SW480 (cell line): ENCODE results near the gene GPR45.
A peak's percentile ranks its signal among the peaks of the same experiment; 100 is the strongest.
"Not testable (repeated sequence)": the region's sequence is repeated elsewhere in the genome, so short reads cannot be mapped to it uniquely, and the experiment has no call there.

Experiments used
- DNase-seq: peaks from one replicate; pipeline ENCODE4 v3.0.0-alpha.2; 2016; ENCODE audit warnings: low spot score

GPR45 gene

DNA sequence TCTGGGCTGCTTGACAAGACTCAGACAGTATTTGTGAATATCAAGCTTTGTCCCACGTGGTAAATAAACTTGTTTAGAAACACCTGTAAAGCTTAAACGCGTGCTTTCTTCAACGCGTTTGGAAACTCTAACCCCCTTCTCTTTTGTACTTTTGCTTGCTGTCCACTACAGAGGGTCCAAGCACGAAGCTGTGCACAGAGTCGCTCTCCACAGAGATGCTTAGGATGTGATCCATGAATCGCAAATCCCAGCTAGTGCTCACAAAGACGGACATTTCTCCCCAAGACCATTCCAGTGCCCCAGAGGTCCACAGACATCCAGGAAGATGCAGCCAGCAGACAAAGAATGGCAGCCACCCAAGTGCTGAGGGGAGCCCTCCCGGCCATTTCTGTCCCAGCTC lies at the start of gene GPR45:
Gene GPR45, plus strand, starts transcription at position 301 of the 400 bp plus-strand sequence. CDS start 116 bp downstream, outside the sequence.
- no peak for DNase-seq

DNA sequence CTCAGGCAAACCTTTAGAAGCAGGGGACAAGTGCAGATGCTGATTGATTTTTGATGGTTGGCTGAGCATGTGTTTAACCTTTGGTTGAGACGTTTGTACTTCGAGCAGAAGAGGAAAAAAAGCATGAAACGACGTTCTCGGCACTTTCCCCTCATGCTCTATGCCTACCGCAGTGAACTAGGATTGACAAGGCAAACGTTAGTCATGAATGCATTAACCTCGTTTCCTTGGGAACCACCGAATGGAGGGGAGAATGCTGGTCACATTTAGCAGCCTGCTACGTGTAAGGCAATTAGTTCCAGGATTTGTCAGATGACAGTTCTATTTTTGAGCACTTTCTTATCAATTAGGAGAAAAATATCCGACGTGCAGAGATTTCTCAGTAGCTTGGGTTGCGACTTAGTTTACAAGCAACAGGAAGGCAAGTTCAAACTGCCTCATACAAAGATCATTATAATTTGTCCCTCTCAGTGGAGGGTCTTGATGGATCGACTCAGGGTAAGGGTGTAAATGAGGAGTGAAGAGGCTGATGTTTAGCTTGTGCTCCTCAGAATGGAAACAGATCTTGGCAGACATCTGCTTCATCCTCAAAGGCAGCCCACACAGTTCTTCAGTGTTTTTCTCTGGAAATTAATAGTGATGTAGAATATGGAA lies 47.4 kb upstream of the GPR45 start:
- no peak for DNase-seq

GRCh38 chr2:105196651-105197050 lies 44.9 kb upstream of the GPR45 start:
- DNase-seq: no peak

DNA sequence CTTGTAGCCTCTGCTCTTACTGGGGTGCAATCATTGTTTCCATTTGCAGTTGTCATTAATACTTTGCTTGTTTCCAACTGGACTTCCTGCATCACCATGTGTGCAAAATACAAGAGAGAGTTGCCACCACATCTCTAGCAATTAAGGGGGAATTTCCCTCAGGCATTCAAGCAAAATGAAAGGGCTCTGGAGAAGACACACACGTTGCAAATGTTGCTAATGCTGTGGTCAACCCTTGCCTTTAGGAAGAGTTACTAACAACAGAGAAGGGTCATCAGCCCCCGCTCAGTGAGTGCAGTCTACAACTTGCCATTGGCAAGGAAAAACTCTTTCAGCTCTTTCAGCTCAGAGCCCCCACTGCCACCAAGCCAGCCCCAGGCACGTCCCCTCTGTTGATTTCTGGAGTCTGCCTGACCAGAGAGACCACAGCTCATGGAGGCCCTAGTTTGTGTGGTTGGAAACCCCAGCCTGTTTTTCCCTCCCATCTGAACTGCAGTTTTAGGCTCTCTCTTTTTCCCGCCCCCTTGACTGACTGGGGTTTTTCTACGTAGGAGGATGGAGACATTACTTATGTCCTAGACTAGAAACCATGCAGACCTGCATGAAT lies 25.9 kb upstream of the GPR45 start:
- no peak for DNase-seq

GRCh38 chr2:105220604-105221003 lies 20.9 kb upstream of the GPR45 start:
- DNase-seq: no peak

DNA sequence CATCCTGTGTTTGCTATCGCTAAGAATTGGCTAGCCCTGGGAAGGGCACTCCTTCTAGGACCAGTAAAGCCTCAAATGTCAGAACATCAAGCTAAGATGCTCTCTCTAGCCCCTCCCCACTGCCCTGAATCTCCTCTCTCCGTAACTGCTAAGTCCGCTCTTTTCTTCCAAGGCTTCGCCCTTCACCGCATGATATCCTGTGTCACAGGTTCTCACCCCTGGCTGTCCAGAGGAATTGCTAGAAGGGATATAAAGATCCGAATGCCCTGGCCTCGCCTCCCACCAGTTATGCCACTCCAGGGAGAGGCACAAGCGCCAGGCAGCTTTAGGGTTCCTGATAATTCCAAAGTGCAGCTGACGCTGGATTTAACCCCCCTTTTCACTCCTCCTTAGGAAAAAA lies 17.1 kb upstream of the GPR45 start:
- no peak for DNase-seq

- DNase-seq: no peak
These were observed 10.3 kb upstream of the GPR45 start for GRCh38 chr2:105231232-105231619.

GRCh38 chr2:105235388-105236059 lies 6.0 kb upstream of the GPR45 start:
- DNase-seq: peak; percentile 84

GRCh38 chr2:105236060-105236424 lies 5.5 kb upstream of the GPR45 start:
- no peak for DNase-seq

- DNase-seq: no peak
These were observed 4.3 kb upstream of the GPR45 start for GRCh38 chr2:105237045-105237765.

DNA sequence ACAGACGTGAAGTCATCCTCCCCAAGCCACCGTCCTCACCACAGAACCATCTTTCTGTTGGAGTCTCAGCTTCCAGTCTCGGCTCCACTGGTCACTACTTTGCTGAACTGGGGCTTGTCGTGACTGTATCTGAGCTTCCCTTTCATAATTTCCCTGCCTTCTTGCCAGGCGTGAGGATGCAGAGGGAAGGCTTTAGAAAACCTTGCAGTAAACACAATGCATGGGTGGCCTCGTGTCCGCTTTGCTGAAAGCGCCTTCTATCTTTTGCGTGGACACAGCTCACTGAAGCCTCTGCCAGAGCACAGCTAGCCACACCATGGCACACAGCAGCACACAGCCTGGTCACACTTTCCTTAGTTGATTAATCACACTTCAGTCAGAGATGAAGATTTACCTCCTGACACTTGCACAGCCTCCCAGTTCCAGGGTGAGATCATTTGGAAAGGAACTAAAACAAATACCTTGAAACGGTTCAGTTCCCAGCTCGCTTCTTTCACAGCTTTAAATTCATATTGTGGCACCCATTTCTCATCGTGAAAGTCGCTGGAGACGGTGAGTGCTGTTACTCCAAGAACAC lies 2.8 kb upstream of the GPR45 start:
- no peak for DNase-seq

GRCh38 chr2:105239924-105240323 lies 1.6 kb upstream of the GPR45 start:
- DNase-seq: peak; percentile 38

GRCh38 chr2:105242286-105242993 lies 897 bp downstream of the GPR45 start:
- DNase-seq: no peak

DNA sequence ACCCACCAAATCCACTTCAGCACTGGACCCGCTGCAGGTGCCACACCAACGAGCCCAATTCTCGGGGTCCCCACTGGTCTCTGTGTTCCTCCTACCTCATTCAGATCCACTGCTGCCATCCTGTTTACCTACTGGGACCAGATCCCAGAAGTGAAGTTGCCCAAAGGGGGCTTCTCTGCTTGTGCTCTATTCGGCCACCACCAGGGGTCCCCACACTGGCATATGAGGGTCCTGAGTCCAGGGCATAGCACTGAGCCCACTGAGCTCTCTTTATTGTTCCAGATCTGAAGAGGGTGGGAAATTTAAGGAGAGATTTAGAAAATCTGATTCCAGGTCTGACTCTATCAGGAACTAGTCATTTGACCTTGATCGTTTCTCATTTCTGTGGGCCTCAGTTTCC lies 2.4 kb downstream of the GPR45 start:
- DNase-seq: no peak

GRCh38 chr2:105244451-105244850 lies 2.9 kb downstream of the GPR45 start:
- DNase-seq: no peak

GRCh38 chr2:105248316-105249070 lies 7.0 kb downstream of the GPR45 start:
- no peak for DNase-seq

GRCh38 chr2:105249181-105249580 lies 7.6 kb downstream of the GPR45 start:
- DNase-seq: no peak

DNA sequence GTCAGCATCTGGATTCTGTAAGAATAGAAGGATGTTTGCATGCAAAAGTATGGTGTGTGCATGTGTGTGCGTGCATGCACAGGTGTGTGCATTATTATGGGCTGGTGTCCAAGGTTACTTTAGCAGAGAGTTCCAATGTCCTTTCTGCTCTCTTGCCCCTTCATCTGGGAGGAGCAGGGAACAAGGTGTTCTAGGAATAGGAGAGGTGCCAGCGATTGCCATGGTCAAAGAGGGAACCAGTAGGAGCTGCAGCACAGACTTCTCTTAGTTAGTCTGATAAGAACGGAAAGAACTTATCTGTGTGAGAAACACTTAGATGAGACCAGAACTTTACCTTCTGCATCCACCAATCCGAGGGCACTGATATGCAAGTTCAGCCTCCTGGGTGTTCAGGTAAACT lies 8.3 kb downstream of the GPR45 start:
- DNase-seq: no peak

DNA sequence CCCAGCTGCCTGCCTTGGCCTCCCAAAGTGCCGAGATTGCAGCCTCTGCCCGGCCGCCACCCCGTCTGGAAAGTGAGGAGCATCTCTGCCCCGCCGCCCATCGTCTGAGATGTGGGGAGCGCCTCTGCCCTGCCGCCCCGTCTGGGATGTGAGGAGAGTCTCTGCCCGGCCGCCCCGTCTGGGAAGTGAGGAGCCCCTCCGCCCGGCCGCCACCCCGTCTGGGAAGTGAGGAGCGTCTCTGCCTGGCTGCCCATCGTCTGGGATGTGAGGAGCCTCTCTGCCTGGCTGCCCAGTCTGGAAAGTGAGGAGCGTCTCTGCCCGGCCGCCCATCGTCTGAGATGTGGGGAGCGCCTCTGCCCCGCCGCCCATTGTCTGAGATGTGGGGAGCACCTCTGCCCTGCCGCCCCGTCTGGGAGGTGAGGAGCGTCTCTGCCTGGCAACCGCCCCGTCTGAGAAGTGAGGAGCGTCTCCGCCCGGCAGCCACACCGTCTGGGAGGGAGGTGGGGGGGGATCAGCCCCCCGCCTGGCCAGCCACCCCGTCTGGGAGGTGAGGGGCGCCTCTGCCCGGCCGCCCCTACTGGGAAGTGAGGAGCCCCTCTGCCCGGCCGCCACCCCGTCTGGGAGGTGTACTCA lies 9.6 kb downstream of the GPR45 start:
- not testable (repeated sequence) for DNase-seq

DNA sequence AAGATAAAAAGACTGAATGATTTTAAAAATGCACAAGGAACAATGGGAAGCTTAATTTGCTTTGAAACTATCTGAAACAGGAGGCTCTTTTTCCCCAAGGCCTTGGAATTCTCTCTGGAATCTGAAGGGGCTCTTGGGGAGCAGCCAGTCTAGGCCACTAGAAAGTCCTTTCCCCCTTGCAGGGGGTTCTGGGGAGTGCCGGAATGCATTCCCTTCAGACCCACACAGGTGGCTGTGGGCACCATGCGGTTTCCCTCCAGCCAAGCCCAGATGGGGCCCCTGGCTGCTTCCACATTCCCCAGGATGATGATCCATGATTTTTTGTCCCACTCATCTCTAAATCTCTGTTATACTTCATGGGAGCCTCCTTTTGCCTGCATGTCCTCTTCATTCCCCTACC lies 10.7 kb downstream of the GPR45 start:
- no peak for DNase-seq
